GM06990 (cell line): ENCODE data around the gene CAPZB.

Source experiments
- DNase-seq: peaks from one replicate; pipeline ENCODE4 v3.0.0-alpha.2; 2011; ENCODE audit not compliant: insufficient read length; ENCODE audit errors: extremely low read depth
- H3K27me3 ChIP-seq: replicated peaks from 2 replicates; pipeline ENCODE4 v1.6.0; 2011; ENCODE audit warnings: low read length; ENCODE audit not compliant: control insufficient read depth, insufficient read depth
- H3K36me3 ChIP-seq: 2 replicates; pipeline ENCODE4 v1.5.1; 2011; ENCODE audit warnings: low read length; ENCODE audit not compliant: control insufficient read depth, insufficient read depth
- H3K4me3 ChIP-seq: replicated peaks from 2 replicates; pipeline ENCODE4 v1.5.1; 2011; ENCODE audit warnings: low read depth, mild to moderate bottlenecking, control low read depth, low read length
- TF ChIP-seq, protein P1 (sequence below): IDR thresholded peaks from 2 replicates; pipeline ENCODE4 v1.5.1; 2011; ENCODE audit warnings: low read length, control low read depth, mild to moderate bottlenecking, inconsistent platforms; ENCODE audit not compliant: insufficient read depth, poor library complexity, severe bottlenecking

Gene CAPZB

DNA sequence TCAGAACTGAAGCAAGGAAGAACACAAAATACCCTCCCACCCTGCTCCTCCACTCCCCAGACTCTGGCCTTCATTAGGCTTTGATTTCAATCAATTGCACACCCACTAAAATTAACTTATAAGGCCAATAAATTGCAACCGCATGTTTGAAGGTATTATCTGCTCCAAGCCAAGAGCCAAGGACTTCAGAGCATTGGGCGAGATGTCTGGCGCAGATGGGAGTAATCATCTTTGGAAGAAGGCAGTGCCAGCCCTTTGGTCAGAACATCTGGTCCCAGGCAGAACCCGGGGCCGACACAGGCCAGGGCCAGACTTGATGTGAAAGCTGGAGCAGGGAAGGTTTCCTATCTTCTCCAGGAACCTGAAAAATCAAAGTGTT is 113.2 kb downstream of the CAPZB start:
- Histone ChIP-seq H3K27me3 (no peaks in the 10 kb centered on the region), H3K36me3 (peaks cover 29% of the 10 kb centered on the region)

DNA sequence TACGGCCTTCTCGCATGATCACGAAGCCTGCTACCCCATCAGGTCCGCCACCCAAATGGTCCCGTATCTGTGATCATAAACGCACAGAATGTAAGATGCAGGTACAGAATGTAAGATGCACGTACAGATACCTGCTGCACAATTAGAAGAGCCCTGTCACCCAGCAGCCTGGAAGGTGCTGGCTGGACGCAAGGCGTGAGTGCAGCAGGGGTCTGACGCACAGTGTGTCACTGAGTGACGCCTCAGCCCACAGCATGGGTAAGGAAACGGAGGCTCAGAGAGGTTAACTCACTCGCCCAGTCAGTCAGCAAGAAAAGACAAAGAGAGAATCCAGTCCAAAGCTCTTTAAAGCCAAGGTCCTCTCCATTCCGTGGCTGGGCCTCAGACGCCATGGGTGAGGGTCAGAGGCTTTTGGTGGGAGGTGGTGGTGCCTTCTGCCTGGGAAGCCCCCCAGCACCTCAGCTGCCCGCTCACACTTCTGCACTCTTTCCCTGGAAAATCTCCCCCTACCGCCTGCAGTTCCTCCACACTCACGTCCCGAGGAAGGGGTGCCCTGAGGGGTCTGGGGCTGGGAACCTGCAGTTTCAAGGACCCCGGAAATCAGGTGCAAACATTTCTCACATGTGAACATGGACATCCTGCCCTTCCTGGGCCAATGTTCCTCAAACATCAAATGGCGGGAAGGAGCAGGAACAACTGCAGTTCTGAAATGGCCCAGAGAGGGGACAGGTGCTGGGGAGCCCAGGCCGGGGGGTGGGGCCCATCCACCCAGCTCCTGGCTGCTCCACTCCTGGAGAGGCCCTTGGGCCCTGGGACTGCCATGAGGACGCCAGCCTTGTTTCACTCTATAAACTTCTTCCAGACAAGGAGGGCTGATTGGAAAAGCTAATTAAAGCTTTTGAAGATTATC is 113.9 kb downstream of the CAPZB start:
- Histone ChIP-seq H3K4me3 (no peak overlapping the region), H3K36me3 (peaks cover 26% of the 10 kb centered on the region), H3K27me3 (no peaks in the 10 kb centered on the region)
- DNase-seq = no peak
- TF ChIP-seq, protein P1, sequence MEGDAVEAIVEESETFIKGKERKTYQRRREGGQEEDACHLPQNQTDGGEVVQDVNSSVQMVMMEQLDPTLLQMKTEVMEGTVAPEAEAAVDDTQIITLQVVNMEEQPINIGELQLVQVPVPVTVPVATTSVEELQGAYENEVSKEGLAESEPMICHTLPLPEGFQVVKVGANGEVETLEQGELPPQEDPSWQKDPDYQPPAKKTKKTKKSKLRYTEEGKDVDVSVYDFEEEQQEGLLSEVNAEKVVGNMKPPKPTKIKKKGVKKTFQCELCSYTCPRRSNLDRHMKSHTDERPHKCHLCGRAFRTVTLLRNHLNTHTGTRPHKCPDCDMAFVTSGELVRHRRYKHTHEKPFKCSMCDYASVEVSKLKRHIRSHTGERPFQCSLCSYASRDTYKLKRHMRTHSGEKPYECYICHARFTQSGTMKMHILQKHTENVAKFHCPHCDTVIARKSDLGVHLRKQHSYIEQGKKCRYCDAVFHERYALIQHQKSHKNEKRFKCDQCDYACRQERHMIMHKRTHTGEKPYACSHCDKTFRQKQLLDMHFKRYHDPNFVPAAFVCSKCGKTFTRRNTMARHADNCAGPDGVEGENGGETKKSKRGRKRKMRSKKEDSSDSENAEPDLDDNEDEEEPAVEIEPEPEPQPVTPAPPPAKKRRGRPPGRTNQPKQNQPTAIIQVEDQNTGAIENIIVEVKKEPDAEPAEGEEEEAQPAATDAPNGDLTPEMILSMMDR = no peak

More for the DNA sequence above, 113.2 kb downstream of the CAPZB start:
- no peak for DNase-seq
- H3K4me3 ChIP-seq = no peak overlapping the region
- TF ChIP-seq, protein P1 = no peak

DNA sequence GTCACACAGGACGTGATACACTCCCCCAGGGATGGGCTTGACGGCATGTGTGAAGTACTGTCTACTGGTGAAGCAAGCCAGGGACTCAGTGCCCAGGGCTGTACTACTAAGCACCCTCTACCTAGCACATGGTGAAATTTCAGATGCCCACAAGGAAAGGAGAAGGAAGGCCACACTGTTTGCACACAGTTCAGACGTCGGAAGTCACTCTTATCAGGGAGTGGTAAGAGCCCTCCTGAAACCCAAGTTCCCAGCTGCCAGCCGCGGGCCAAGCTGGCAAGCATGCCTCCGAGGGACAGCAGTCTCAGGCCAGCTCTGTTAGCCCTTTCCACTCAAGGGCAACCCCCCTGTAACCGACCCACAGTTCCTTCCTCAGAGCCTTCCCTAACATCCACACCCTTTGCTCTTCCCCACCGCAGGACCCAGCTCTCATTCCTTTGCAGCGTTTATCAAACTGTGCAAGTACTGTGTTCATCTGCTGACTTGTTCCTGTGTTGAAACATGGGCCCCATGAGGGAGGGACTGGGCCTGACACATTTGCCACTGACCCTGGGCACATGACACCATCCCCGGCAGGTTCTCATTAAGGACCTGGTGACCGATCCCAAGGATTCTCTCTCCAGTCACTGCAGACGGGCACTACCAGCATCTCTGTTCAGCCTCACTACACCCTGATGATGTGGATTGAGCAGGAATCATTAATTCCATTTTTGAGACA is 114.7 kb downstream of the CAPZB start:
- DNase-seq = no peak
- H3K4me3 ChIP-seq = no peak overlapping the region
- no peaks in the 10 kb centered on the region for H3K27me3 ChIP-seq
- H3K36me3 ChIP-seq = peaks cover 24% of the 10 kb centered on the region
- TF ChIP-seq, protein P1 = no peak

DNA sequence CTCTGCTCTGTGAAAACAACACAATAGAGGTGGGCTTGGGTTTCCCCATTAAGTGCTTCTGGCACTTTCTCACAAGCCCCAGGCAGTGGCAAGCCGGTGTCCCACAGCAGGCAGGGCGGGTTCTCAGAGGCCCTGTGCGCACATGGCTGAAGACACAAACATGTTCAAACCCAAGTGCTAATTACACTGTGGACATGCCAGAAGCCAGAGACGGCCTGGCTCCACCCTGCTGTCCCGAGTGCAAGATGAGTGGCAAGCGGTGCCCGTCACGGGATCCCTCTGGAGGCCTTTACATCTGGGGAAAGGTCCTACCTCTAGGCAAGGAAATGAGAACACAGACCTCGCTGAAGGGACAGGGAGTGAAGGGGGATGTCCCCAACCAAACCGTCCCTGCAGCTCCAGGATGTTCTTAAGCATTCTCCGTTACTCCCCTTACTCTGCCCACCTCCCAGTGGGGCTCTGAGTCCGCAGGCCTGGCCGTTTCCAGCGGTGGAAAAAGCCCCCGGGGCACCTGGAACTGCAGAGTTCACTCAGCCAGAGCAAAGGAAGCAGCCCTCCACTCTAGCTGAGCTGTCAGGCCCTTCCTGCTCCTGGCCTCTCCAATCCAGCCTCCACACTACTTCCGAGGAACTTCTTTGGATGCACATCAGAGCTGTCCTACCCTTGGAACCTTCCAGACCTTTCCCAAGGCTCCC is 115.8 kb downstream of the CAPZB start:
- no peaks in the 10 kb centered on the region for H3K27me3 ChIP-seq
- H3K36me3 ChIP-seq = peaks cover 19% of the 10 kb centered on the region
- DNase-seq = no peak
- H3K4me3 ChIP-seq = no peak overlapping the region
- TF ChIP-seq, protein P1 = no peak

DNA sequence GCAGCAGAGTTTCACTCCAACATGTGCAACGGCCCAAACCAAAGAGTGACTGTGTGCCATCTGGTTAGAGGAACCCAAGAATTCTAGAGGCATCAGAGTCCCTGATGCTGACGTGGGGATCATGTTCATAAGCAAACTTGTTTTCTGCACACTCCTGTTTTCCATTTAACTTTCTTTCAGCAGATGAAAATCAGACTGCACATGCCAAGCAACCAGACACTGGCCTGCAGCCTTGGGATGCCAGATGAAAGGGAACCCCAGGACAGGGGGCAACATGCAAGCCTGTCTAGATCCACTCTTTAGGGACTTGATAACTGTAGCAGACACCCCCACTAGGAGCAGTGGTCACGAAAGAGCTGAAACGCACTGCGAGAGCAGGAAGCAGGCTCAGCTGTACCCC is 116.4 kb downstream of the CAPZB start:
- H3K27me3 ChIP-seq = no peaks in the 10 kb centered on the region
- H3K36me3 ChIP-seq = peaks cover 14% of the 10 kb centered on the region
- TF ChIP-seq, protein P1 = no peak
- DNase-seq = no peak
- H3K4me3 ChIP-seq = no peak overlapping the region
